Testis (tissue), 2 donors: ENCODE measurements around the gene AR.

ENCODE experiments used
- CTCF ChIP-seq, 3 experiments: fragments of 450-650 bp in 2 of 3; fragments of 200-600 bp in 1 of 3; sonication (generic) in 1 of 3; IDR thresholded peaks; one replicate each; pipeline ENCODE4 v1.5.1; 2016 to 2019; ENCODE audit warnings: antibody characterized with exemption in 3 of 3, mild to moderate bottlenecking in 2 of 3, moderate library complexity in 1 of 3
- POLR2A ChIP-seq: fragments of 450-650 bp; IDR thresholded peaks from one replicate; pipeline ENCODE4 v1.6.1; 2017; ENCODE audit warnings: antibody characterized with exemption, mild to moderate bottlenecking, moderate library complexity

GRCh38 chrX:67543818-67544217 lies at the start of gene AR:
- no peak for TF ChIP-seq CTCF (IDR thresholded peaks at IDR 0.05)
- TF ChIP-seq POLR2A: no peak
